ENCODE results near the gene SRMS.
"Not testable (repeated sequence)": the region's sequence is repeated elsewhere in the genome, so short reads cannot be mapped to it uniquely, and the experiment has no call there.

SRMS gene

GRCh38 chr20:63514520-63514919, 33.0 kb downstream of the SRMS start:
- H3K36me3 ChIP-seq (ENCODE audit: control insufficient read depth in 2 of 2, insufficient read depth in 2 of 2, low read length in 2 of 2); H3K9ac ChIP-seq (ENCODE audit: low read depth in 1 of 2, low read length in 2 of 2); H3K27ac ChIP-seq (ENCODE audit: low read depth in 2 of 2, low read length in 2 of 2); H3K9me3 ChIP-seq (ENCODE audit: control insufficient read depth in 2 of 2, low read length in 2 of 2); H3K4me1 ChIP-seq (ENCODE audit: control insufficient read depth in 2 of 2, insufficient read depth in 2 of 2, low read length in 2 of 2); H3K27me3 ChIP-seq (ENCODE audit: control insufficient read depth in 2 of 2, insufficient read depth in 2 of 2, low read length in 2 of 2); H3K4me3 ChIP-seq (ENCODE audit: low read length in 2 of 2): not testable (repeated sequence)

GRCh38 chr20:63513207-63513606, 34.3 kb downstream of the SRMS start:
- no peaks in the 10 kb centered on the region for H3K9me3 ChIP-seq (ENCODE audit: control insufficient read depth in 2 of 2, low read length in 2 of 2)
- H3K36me3 ChIP-seq (ENCODE audit: control insufficient read depth in 2 of 2, insufficient read depth in 2 of 2, low read length in 2 of 2), result no peaks in the 10 kb centered on the region
- H3K27ac ChIP-seq (ENCODE audit: low read depth in 2 of 2, low read length in 2 of 2), result no peak overlapping the region
- H3K27me3 ChIP-seq (ENCODE audit: control insufficient read depth in 2 of 2, insufficient read depth in 2 of 2, low read length in 2 of 2), result peaks cover 3 to 8% of the 10 kb centered on the region in 2 donors
- H3K4me3 ChIP-seq (ENCODE audit: low read length in 2 of 2), result no peak overlapping the region
- no peaks in the 10 kb centered on the region for H3K4me1 ChIP-seq (ENCODE audit: control insufficient read depth in 2 of 2, insufficient read depth in 2 of 2, low read length in 2 of 2)
- no peak overlapping the region for H3K9ac ChIP-seq (ENCODE audit: low read depth in 1 of 2, low read length in 2 of 2)

DNA sequence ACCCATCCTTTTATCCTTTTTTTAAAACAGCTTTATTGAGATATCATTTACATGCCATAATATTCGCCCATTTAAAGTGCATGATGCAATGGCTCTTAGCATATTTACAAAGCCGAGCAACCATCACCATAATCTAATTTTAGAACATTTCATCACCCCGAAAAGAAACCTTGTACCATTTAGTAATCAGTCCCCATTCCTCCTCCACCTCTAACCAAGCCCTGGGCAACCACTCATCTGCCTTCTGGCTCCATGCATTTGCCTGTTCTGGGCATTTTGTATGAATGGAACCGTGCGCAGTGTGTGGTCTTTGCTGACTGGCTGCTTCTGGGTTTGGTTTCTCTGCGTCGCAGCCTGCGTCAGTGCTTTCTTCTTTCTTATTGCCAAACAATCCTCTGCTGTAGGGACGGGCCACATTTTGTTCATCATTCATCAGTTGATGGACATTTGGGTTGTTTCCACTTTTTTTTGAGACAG, 38.4 kb downstream of the SRMS start:
- Histone ChIP-seq H3K4me3 (ENCODE audit: low read length in 2 of 2) (no peak overlapping the region), H3K27ac (ENCODE audit: low read depth in 2 of 2, low read length in 2 of 2) (no peak overlapping the region), H3K9ac (ENCODE audit: low read depth in 1 of 2, low read length in 2 of 2) (no peak overlapping the region), H3K27me3 (ENCODE audit: control insufficient read depth in 2 of 2, insufficient read depth in 2 of 2, low read length in 2 of 2) (peaks cover 5 to 6% of the 10 kb centered on the region in 2 donors), H3K4me1 (ENCODE audit: control insufficient read depth in 2 of 2, insufficient read depth in 2 of 2, low read length in 2 of 2) (no peaks in the 10 kb centered on the region), H3K9me3 (ENCODE audit: control insufficient read depth in 2 of 2, low read length in 2 of 2) (peaks cover 0 to 3% of the 10 kb centered on the region in 2 donors), H3K36me3 (ENCODE audit: control insufficient read depth in 2 of 2, insufficient read depth in 2 of 2, low read length in 2 of 2) (no peaks in the 10 kb centered on the region)

GRCh38 chr20:63508072-63508768, 39.3 kb downstream of the SRMS start:
- Histone ChIP-seq H3K27me3 (ENCODE audit: control insufficient read depth in 2 of 2, insufficient read depth in 2 of 2, low read length in 2 of 2) (peaks cover 5 to 9% of the 10 kb centered on the region in 2 donors), H3K36me3 (ENCODE audit: control insufficient read depth in 2 of 2, insufficient read depth in 2 of 2, low read length in 2 of 2) (no peaks in the 10 kb centered on the region), H3K9me3 (ENCODE audit: control insufficient read depth in 2 of 2, low read length in 2 of 2) (peaks cover 0 to 3% of the 10 kb centered on the region in 2 donors), H3K9ac (ENCODE audit: low read depth in 1 of 2, low read length in 2 of 2) (no peak overlapping the region), H3K4me1 (ENCODE audit: control insufficient read depth in 2 of 2, insufficient read depth in 2 of 2, low read length in 2 of 2) (no peaks in the 10 kb centered on the region), H3K27ac (ENCODE audit: low read depth in 2 of 2, low read length in 2 of 2) (no peak overlapping the region), H3K4me3 (ENCODE audit: low read length in 2 of 2) (no peak overlapping the region)

- Histone ChIP-seq H3K27me3 (ENCODE audit: control insufficient read depth in 2 of 2, insufficient read depth in 2 of 2, low read length in 2 of 2) (peaks cover 6 to 13% of the 10 kb centered on the region in 2 donors), H3K9me3 (ENCODE audit: control insufficient read depth in 2 of 2, low read length in 2 of 2) (peaks cover 0 to 3% of the 10 kb centered on the region in 2 donors), H3K9ac (ENCODE audit: low read depth in 1 of 2, low read length in 2 of 2) (no peak overlapping the region), H3K36me3 (ENCODE audit: control insufficient read depth in 2 of 2, insufficient read depth in 2 of 2, low read length in 2 of 2) (no peaks in the 10 kb centered on the region), H3K27ac (ENCODE audit: low read depth in 2 of 2, low read length in 2 of 2) (no peak overlapping the region), H3K4me3 (ENCODE audit: low read length in 2 of 2) (no peak overlapping the region), H3K4me1 (ENCODE audit: control insufficient read depth in 2 of 2, insufficient read depth in 2 of 2, low read length in 2 of 2) (no peaks in the 10 kb centered on the region)
Measured at GRCh38 chr20:63507083-63507743, 40.3 kb downstream of the SRMS start.

GRCh38 chr20:63505723-63506122, 41.8 kb downstream of the SRMS start:
- Histone ChIP-seq H3K27me3 (ENCODE audit: control insufficient read depth in 2 of 2, insufficient read depth in 2 of 2, low read length in 2 of 2) (peaks cover 12 to 14% of the 10 kb centered on the region in 2 donors), H3K9me3 (ENCODE audit: control insufficient read depth in 2 of 2, low read length in 2 of 2) (peaks cover 0 to 3% of the 10 kb centered on the region in 2 donors), H3K9ac (ENCODE audit: low read depth in 1 of 2, low read length in 2 of 2) (no peak overlapping the region), H3K4me1 (ENCODE audit: control insufficient read depth in 2 of 2, insufficient read depth in 2 of 2, low read length in 2 of 2) (no peaks in the 10 kb centered on the region), H3K4me3 (ENCODE audit: low read length in 2 of 2) (no peak overlapping the region), H3K27ac (ENCODE audit: low read depth in 2 of 2, low read length in 2 of 2) (no peak overlapping the region), H3K36me3 (ENCODE audit: control insufficient read depth in 2 of 2, insufficient read depth in 2 of 2, low read length in 2 of 2) (no peaks in the 10 kb centered on the region)

- Histone ChIP-seq H3K9me3 (ENCODE audit: control insufficient read depth in 2 of 2, low read length in 2 of 2) (peaks cover 0 to 3% of the 10 kb centered on the region in 2 donors), H3K9ac (ENCODE audit: low read depth in 1 of 2, low read length in 2 of 2) (no peak overlapping the region), H3K4me1 (ENCODE audit: control insufficient read depth in 2 of 2, insufficient read depth in 2 of 2, low read length in 2 of 2) (no peaks in the 10 kb centered on the region), H3K27ac (ENCODE audit: low read depth in 2 of 2, low read length in 2 of 2) (no peak overlapping the region), H3K4me3 (ENCODE audit: low read length in 2 of 2) (no peak overlapping the region), H3K27me3 (ENCODE audit: control insufficient read depth in 2 of 2, insufficient read depth in 2 of 2, low read length in 2 of 2) (peaks cover 13 to 14% of the 10 kb centered on the region in 2 donors), H3K36me3 (ENCODE audit: control insufficient read depth in 2 of 2, insufficient read depth in 2 of 2, low read length in 2 of 2) (no peaks in the 10 kb centered on the region)
Measured at GRCh38 chr20:63505281-63505680, 42.3 kb downstream of the SRMS start.

GRCh38 chr20:63504642-63505041, 42.9 kb downstream of the SRMS start:
- H3K27ac ChIP-seq (ENCODE audit: low read depth in 2 of 2, low read length in 2 of 2), result no peak overlapping the region
- no peaks in the 10 kb centered on the region for H3K36me3 ChIP-seq (ENCODE audit: control insufficient read depth in 2 of 2, insufficient read depth in 2 of 2, low read length in 2 of 2)
- H3K4me3 ChIP-seq (ENCODE audit: low read length in 2 of 2), result no peak overlapping the region
- peaks cover 0 to 3% of the 10 kb centered on the region in 2 donors for H3K9me3 ChIP-seq (ENCODE audit: control insufficient read depth in 2 of 2, low read length in 2 of 2)
- H3K4me1 ChIP-seq (ENCODE audit: control insufficient read depth in 2 of 2, insufficient read depth in 2 of 2, low read length in 2 of 2), result no peaks in the 10 kb centered on the region
- H3K27me3 ChIP-seq (ENCODE audit: control insufficient read depth in 2 of 2, insufficient read depth in 2 of 2, low read length in 2 of 2), result peaks cover 14 to 17% of the 10 kb centered on the region in 2 donors
- H3K9ac ChIP-seq (ENCODE audit: low read depth in 1 of 2, low read length in 2 of 2), result no peak overlapping the region

GRCh38 chr20:63503524-63503923, 44.0 kb downstream of the SRMS start:
- Histone ChIP-seq H3K36me3 (ENCODE audit: control insufficient read depth in 2 of 2, insufficient read depth in 2 of 2, low read length in 2 of 2) (no peaks in the 10 kb centered on the region), H3K27me3 (ENCODE audit: control insufficient read depth in 2 of 2, insufficient read depth in 2 of 2, low read length in 2 of 2) (peaks cover 10 to 21% of the 10 kb centered on the region in 2 donors), H3K9me3 (ENCODE audit: control insufficient read depth in 2 of 2, low read length in 2 of 2) (peaks cover 0 to 3% of the 10 kb centered on the region in 2 donors), H3K4me1 (ENCODE audit: control insufficient read depth in 2 of 2, insufficient read depth in 2 of 2, low read length in 2 of 2) (peaks cover 0 to 2% of the 10 kb centered on the region in 2 donors), H3K9ac (ENCODE audit: low read depth in 1 of 2, low read length in 2 of 2) (no peak overlapping the region), H3K4me3 (ENCODE audit: low read length in 2 of 2) (no peak overlapping the region), H3K27ac (ENCODE audit: low read depth in 2 of 2, low read length in 2 of 2) (no peak overlapping the region)

DNA sequence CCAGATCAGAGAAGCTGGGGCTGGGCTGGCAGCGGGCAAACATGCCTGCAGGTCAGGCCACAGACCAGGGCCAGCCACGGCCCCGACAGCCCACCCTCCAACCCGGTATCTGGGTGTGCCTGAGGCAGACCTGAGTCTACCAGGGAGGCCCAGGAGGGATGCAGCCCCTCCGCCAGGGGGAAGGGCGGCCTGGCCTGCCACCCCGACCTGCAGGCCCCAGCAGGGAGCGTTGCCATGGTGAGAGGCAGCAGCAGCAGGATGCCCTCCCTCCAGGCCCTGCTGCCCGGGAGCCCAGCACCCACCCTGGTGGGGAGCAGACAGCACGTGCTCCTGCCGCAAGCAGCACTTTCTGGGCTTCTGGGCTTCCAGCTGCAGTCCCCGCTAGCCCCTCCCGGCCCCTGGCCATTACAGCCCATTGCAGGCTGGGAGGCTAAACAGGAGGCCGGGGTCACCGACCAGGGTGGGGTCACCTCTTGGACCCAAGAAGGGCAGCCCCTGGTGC, 44.8 kb downstream of the SRMS start:
- no peak overlapping the region for H3K27ac ChIP-seq (ENCODE audit: low read depth in 2 of 2, low read length in 2 of 2)

More for the DNA sequence above, 44.8 kb downstream of the SRMS start:
- Histone ChIP-seq H3K4me3 (ENCODE audit: low read length in 2 of 2) (no peak overlapping the region), H3K27me3 (ENCODE audit: control insufficient read depth in 2 of 2, insufficient read depth in 2 of 2, low read length in 2 of 2) (peaks cover 10 to 24% of the 10 kb centered on the region in 2 donors), H3K9ac (ENCODE audit: low read depth in 1 of 2, low read length in 2 of 2) (no peak overlapping the region), H3K9me3 (ENCODE audit: control insufficient read depth in 2 of 2, low read length in 2 of 2) (peaks cover 0 to 3% of the 10 kb centered on the region in 2 donors), H3K36me3 (ENCODE audit: control insufficient read depth in 2 of 2, insufficient read depth in 2 of 2, low read length in 2 of 2) (no peaks in the 10 kb centered on the region), H3K4me1 (ENCODE audit: control insufficient read depth in 2 of 2, insufficient read depth in 2 of 2, low read length in 2 of 2) (peaks cover 0 to 2% of the 10 kb centered on the region in 2 donors)
